H9 (cell line): ENCODE data around the gene GAR1. TPM values are rescaled to one million over a fixed set of nuclear protein-coding genes. Genes with fewer than 3 reads are reported as not detected.
A peak's percentile ranks its signal among the peaks of the same experiment; 100 is the strongest.

ENCODE experiments used
- DNase-seq: peaks from one replicate; pipeline ENCODE4 v3.0.0-alpha.2; 2017
- H2AFZ ChIP-seq: one replicate; pipeline ENCODE4 v1.6.1; 2013; ENCODE audit warnings: mild to moderate bottlenecking, low read length, control low read depth, moderate library complexity
- H2AK5ac ChIP-seq: 2 replicates; pipeline ENCODE4 v1.6.1; 2013; ENCODE audit warnings: low read length, control low read depth, mixed read lengths; ENCODE audit not compliant: insufficient read length
- H2BK120ac ChIP-seq: one replicate; pipeline ENCODE4 v1.6.1; 2013; ENCODE audit warnings: low read depth, mild to moderate bottlenecking, low read length, control low read depth, inconsistent platforms; ENCODE audit not compliant: poor library complexity, severe bottlenecking
- H2BK12ac ChIP-seq: 2 replicates; pipeline ENCODE4 v1.6.1; 2013; ENCODE audit warnings: low read length, control low read depth, mixed read lengths, low read depth; ENCODE audit not compliant: insufficient read length
- H2BK15ac ChIP-seq: 2 replicates; pipeline ENCODE4 v1.6.1; 2013; ENCODE audit warnings: low read depth, low read length, control low read depth
- H2BK20ac ChIP-seq: one replicate; pipeline ENCODE4 v1.6.1; 2013; ENCODE audit warnings: low read depth, mild to moderate bottlenecking, low read length, control low read depth, inconsistent platforms; ENCODE audit not compliant: poor library complexity, severe bottlenecking
- H2BK5ac ChIP-seq: 2 replicates; pipeline ENCODE4 v1.6.1; 2013; ENCODE audit warnings: low read length, control low read depth, mixed read lengths; ENCODE audit not compliant: insufficient read length
- H3K14ac ChIP-seq: 2 replicates; pipeline ENCODE4 v1.6.1; 2013; ENCODE audit warnings: low read length, control low read depth; ENCODE audit not compliant: insufficient read depth
- H3K18ac ChIP-seq: 2 replicates; pipeline ENCODE4 v1.6.1; 2013; ENCODE audit warnings: low read depth, mild to moderate bottlenecking, mixed read lengths, low read length, control low read depth; ENCODE audit not compliant: insufficient read length
- H3K23ac ChIP-seq: 2 replicates; pipeline ENCODE4 v1.6.1; 2013; ENCODE audit warnings: low read length, control low read depth, mixed read lengths, low read depth; ENCODE audit not compliant: insufficient read length
- H3K23me2 ChIP-seq: 2 replicates; pipeline ENCODE4 v1.6.1; 2013; ENCODE audit warnings: low read depth, mild to moderate bottlenecking, mixed read lengths, low read length, control low read depth; ENCODE audit not compliant: insufficient read length, poor library complexity, severe bottlenecking
- H3K27ac ChIP-seq: 2 replicates; pipeline ENCODE4 v1.5.1; 2013; ENCODE audit warnings: low read length, control low read depth, mixed read lengths, low read depth; ENCODE audit not compliant: insufficient read length
- H3K27me3 ChIP-seq: 2 replicates; pipeline ENCODE4 v1.6.1; 2013; ENCODE audit warnings: low read length, control low read depth, inconsistent platforms; ENCODE audit not compliant: insufficient read depth
- H3K4ac ChIP-seq: 2 replicates; pipeline ENCODE4 v1.6.1; 2013; ENCODE audit warnings: low read depth, mild to moderate bottlenecking, control low read depth, inconsistent platforms, low read length, moderate library complexity
- H3K4me1 ChIP-seq: 2 replicates; pipeline ENCODE4 v1.6.1; 2013; ENCODE audit warnings: low read length, control low read depth, inconsistent platforms; ENCODE audit not compliant: insufficient read depth
- H3K4me2 ChIP-seq: 2 replicates; pipeline ENCODE4 v1.6.1; 2013; ENCODE audit warnings: low read length, control low read depth, mixed read lengths; ENCODE audit not compliant: insufficient read length, insufficient read depth
- H3K56ac ChIP-seq: 2 replicates; pipeline ENCODE4 v1.6.1; 2013; ENCODE audit warnings: low read depth, mild to moderate bottlenecking, mixed read lengths, low read length, control low read depth; ENCODE audit not compliant: insufficient read length
- H3K79me1 ChIP-seq: 2 replicates; pipeline ENCODE4 v1.6.1; 2013; ENCODE audit warnings: low read depth, mild to moderate bottlenecking, moderate library complexity, low read length, control low read depth, inconsistent platforms; ENCODE audit not compliant: insufficient read depth, poor library complexity, severe bottlenecking
- H3K79me2 ChIP-seq: 2 replicates; pipeline ENCODE4 v1.6.1; 2013; ENCODE audit warnings: low read length, control low read depth, inconsistent platforms; ENCODE audit not compliant: insufficient read depth
- H3K9ac ChIP-seq: 2 replicates; pipeline ENCODE4 v1.6.1; 2013; ENCODE audit warnings: low read length, control low read depth, mixed read lengths; ENCODE audit not compliant: insufficient read length; ENCODE audit errors: extremely low read depth
- H3K9me3 ChIP-seq: one replicate; pipeline ENCODE4 v1.6.1; 2013; ENCODE audit warnings: low read depth, low read length, inconsistent platforms; ENCODE audit not compliant: control insufficient read depth
- H3T11ph ChIP-seq: one replicate; pipeline ENCODE4 v1.6.1; 2013; ENCODE audit warnings: mild to moderate bottlenecking, low read length, control low read depth, inconsistent platforms
- H4K20me1 ChIP-seq: one replicate; pipeline ENCODE4 v1.6.1; 2013; ENCODE audit not compliant: control insufficient read depth, insufficient read length, insufficient read depth
- H4K5ac ChIP-seq: 2 replicates; pipeline ENCODE4 v1.6.1; 2013; ENCODE audit warnings: low read depth, mild to moderate bottlenecking, mixed read lengths, low read length, control low read depth; ENCODE audit not compliant: insufficient read length
- H4K8ac ChIP-seq: replicated peaks from 2 replicates; pipeline ENCODE4 v1.6.1; 2013; ENCODE audit warnings: low read length, control low read depth, mixed read lengths, low read depth; ENCODE audit not compliant: insufficient read length
- H4K91ac ChIP-seq: 2 replicates; pipeline ENCODE4 v1.6.1; 2013; ENCODE audit warnings: low read depth, mild to moderate bottlenecking, moderate library complexity, mixed read lengths, low read length, control low read depth; ENCODE audit not compliant: insufficient read length
- H3K27ac Mint-ChIP-seq, 3 experiments: 2 replicates in 2 of 3; 3 replicates in 1 of 3; pipeline ENCODE4 v1.8.0; 2020 to 2021; ENCODE audit warnings: mixed read lengths in 3 of 3, mild to moderate bottlenecking in 1 of 3, moderate library complexity in 1 of 3
- H3K27me3 Mint-ChIP-seq: 2 replicates; pipeline ENCODE4 v1.8.0; 2021; ENCODE audit warnings: low read depth, mild to moderate bottlenecking, moderate library complexity, mixed read lengths
- H3K36me3 Mint-ChIP-seq, 3 experiments: 2 replicates in 2 of 3; 3 replicates in 1 of 3; pipeline ENCODE4 v1.8.0; 2020 to 2021; ENCODE audit warnings: low read depth in 3 of 3, mixed read lengths in 3 of 3; ENCODE audit not compliant: insufficient read depth in 1 of 3
- H3K4me1 Mint-ChIP-seq, 2 experiments: 2 replicates each; pipeline ENCODE4 v1.8.0; 2020; ENCODE audit warnings: mixed read lengths in 2 of 2
- H3K4me3 Mint-ChIP-seq, 2 experiments: 2 replicates in 1 of 2; 3 replicates in 1 of 2; pipeline ENCODE4 v1.8.0; 2020 to 2021; ENCODE audit warnings: mild to moderate bottlenecking in 2 of 2, mixed read lengths in 2 of 2, moderate library complexity in 1 of 2
- H3K9me3 Mint-ChIP-seq, 2 experiments: 2 replicates in 1 of 2; 3 replicates in 1 of 2; pipeline ENCODE4 v1.8.0; 2020; ENCODE audit warnings: mild to moderate bottlenecking in 2 of 2, mixed read lengths in 2 of 2, moderate library complexity in 1 of 2
- total RNA-seq: library from RNA; stranded (reverse); gene quantifications from 2 replicates; pipeline ENCODE4 v1.2.1, GENCODE V29; 2021
- TF ChIP-seq, protein P1 (sequence below): fragments of 200-600 bp; sonication (generic); conservative IDR thresholded peaks from 3 replicates; pipeline ENCODE4 v1.8.0; 2021; ENCODE audit warnings: antibody characterized with exemption, mild to moderate bottlenecking

Gene GAR1
- total RNA-seq, 1 experiment from 2014 or later, result 45.3 TPM

DNA sequence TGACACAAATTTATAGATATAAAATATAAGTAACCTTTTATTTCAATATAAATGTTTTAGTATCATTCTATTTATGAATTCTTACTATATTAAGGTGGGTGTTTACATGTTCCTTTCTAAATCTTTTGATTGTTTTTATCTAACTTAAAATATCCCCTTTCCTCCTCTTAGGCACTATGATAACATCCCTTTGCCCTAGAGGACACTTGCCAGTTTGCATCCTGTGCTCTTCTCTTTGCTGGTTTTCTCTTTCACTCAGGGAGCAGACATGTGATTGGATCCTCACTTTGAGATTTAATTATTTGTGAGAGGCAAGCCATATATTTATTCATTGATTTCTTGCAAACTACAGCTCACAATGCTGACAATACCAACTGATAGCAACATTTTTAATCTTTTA, 48.6 kb downstream of the GAR1 start:
- H4K5ac ChIP-seq, result no peak overlapping the region
- H2BK12ac ChIP-seq, result no peak overlapping the region
- no peak for DNase-seq
- no peak overlapping the region for H2AK5ac ChIP-seq
- no peak overlapping the region for H3K4me2 ChIP-seq
- H3K4me1 ChIP-seq, result no peaks in the 10 kb centered on the region
- H3K79me1 ChIP-seq, result no peaks in the 10 kb centered on the region
- H2BK15ac ChIP-seq, result no peak overlapping the region
- peaks cover 6 to 11% of the 10 kb centered on the region in 2 experiments; a peak in 4 of 5 replicates for H3K9me3 Mint-ChIP-seq
- H3K4ac ChIP-seq, result no peak overlapping the region
- TF ChIP-seq, protein P1, sequence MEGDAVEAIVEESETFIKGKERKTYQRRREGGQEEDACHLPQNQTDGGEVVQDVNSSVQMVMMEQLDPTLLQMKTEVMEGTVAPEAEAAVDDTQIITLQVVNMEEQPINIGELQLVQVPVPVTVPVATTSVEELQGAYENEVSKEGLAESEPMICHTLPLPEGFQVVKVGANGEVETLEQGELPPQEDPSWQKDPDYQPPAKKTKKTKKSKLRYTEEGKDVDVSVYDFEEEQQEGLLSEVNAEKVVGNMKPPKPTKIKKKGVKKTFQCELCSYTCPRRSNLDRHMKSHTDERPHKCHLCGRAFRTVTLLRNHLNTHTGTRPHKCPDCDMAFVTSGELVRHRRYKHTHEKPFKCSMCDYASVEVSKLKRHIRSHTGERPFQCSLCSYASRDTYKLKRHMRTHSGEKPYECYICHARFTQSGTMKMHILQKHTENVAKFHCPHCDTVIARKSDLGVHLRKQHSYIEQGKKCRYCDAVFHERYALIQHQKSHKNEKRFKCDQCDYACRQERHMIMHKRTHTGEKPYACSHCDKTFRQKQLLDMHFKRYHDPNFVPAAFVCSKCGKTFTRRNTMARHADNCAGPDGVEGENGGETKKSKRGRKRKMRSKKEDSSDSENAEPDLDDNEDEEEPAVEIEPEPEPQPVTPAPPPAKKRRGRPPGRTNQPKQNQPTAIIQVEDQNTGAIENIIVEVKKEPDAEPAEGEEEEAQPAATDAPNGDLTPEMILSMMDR, result peak; percentile 46
- H3K27me3 Mint-ChIP-seq, result no peaks in the 10 kb centered on the region
- H3K4me3 Mint-ChIP-seq, result no peak overlapping the region
- H3K27ac Mint-ChIP-seq, result no peak overlapping the region
- no peak overlapping the region for H2BK120ac ChIP-seq
- no peak overlapping the region for H3K56ac ChIP-seq
- H2BK5ac ChIP-seq, result no peak overlapping the region
- no peaks in the 10 kb centered on the region for H3K79me2 ChIP-seq
- H3T11ph ChIP-seq, result no peak overlapping the region
- H3K23me2 ChIP-seq, result no peaks in the 10 kb centered on the region
- no peaks in the 10 kb centered on the region for H3K9me3 ChIP-seq
- no peak overlapping the region for H2BK20ac ChIP-seq
- no peak overlapping the region for H3K23ac ChIP-seq
- H3K14ac ChIP-seq, result no peak overlapping the region
- no peak overlapping the region for H3K27ac ChIP-seq
- H2AFZ ChIP-seq, result no peak overlapping the region
- no peak overlapping the region for H4K8ac ChIP-seq
- H3K9ac ChIP-seq, result no peak overlapping the region
- H4K20me1 ChIP-seq, result no peaks in the 10 kb centered on the region
- H3K4me1 Mint-ChIP-seq, result no peaks in the 10 kb centered on the region
- H3K36me3 Mint-ChIP-seq, result peaks cover 0 to 2% (median 0%) of the 10 kb centered on the region in 3 experiments; a peak in 2 of 7 replicates
- no peaks in the 10 kb centered on the region for H3K27me3 ChIP-seq
- H4K91ac ChIP-seq, result no peak overlapping the region
- no peak overlapping the region for H3K18ac ChIP-seq
